ENCODE measurements around the gene EPHA10. TPM values are rescaled to one million over a fixed set of nuclear protein-coding genes. Genes with fewer than 3 reads are reported as not detected.

The EPHA10 gene
- total RNA-seq, 1 donor from 2014 or later: 0.05 TPM

- Mint-ChIP-seq H3K27me3 (ENCODE audit: insufficient read depth) (peaks cover 57% of the 10 kb centered on the region), H3K9me3 (no peaks in the 10 kb centered on the region), H3K27ac (no peak overlapping the region), H3K36me3 (ENCODE audit: low read depth) (peaks cover 2% of the 10 kb centered on the region), H3K4me1 (ENCODE audit: low read depth) (peaks cover 12% of the 10 kb centered on the region), H3K4me3 (no peak overlapping the region)
- intact Hi-C loops (cut with micrococcal nuclease): no loop called here
- DNase-seq (ENCODE audit: low spot score): no peak
Measured at GRCh38 chr1:37763791-37764413, 1.0 kb downstream of the EPHA10 start.

DNA sequence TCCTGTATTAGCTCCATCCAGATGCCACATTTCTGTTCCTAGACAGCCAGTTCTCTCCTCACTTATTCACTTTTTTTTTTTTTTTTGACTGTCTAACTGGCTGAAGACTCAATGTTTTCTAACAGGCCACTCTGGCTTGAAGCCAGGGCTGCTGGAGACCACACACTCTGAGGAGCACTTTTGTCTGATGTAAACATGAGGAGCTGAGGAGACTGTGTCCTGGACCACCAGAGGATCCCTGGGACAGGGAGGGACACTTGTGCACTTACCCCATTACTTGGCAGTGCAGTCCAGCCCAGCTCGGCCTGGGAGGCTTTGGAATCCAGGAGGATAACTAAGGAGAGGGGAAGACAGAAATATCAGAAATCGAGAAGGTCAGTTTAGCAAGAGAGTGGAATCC is 2.4 kb downstream of the EPHA10 start:
- Mint-ChIP-seq H3K27me3 (ENCODE audit: insufficient read depth) (peaks cover 51% of the 10 kb centered on the region), H3K27ac (no peak overlapping the region), H3K9me3 (no peaks in the 10 kb centered on the region), H3K36me3 (ENCODE audit: low read depth) (peaks cover 2% of the 10 kb centered on the region), H3K4me1 (ENCODE audit: low read depth) (peaks cover 12% of the 10 kb centered on the region), H3K4me3 (no peak overlapping the region)
- no peak for DNase-seq (ENCODE audit: low spot score)
- intact Hi-C loops (cut with micrococcal nuclease): no loop called here

DNA sequence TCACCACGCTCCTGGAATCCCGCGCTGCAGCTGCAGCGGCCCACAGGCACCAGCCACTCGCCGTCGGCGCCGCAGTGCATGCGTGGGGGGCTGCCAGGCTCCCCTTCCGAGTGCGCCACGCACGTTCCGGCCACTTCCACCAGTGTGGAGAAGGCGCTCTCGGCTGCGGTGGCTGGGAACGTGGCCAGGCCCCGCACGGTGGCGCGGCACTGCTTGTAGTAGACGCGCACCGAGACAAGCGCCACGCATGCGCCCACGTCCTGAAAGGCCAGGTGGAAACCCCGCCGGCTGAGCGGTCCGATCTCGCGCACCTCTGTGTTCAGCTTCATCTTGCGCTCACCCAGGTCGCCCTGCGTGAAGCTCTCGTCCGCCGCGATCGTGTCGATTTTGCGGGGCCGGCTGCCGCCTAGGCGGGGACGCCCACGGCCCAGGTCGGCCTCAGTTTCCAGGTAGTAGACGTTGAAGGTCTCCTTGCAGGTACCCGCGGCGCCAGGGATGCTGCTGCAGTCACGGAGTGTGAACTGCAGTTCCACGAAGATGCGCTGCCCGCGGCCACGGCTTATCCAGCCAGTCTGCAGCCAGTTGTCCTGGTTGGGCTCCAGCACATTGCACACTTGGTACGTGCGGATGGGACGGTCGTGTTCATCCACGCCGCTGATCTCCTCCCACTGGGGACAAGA is 3.4 kb downstream of the EPHA10 start:
- DNase-seq (ENCODE audit: low spot score): no peak
- no peak overlapping the region for H3K27ac Mint-ChIP-seq
- peaks cover 11% of the 10 kb centered on the region for H3K4me1 Mint-ChIP-seq (ENCODE audit: low read depth)
- H3K27me3 Mint-ChIP-seq (ENCODE audit: insufficient read depth): peaks cover 42% of the 10 kb centered on the region
- H3K4me3 Mint-ChIP-seq: no peak overlapping the region
- intact Hi-C loops (cut with micrococcal nuclease): no loop called here
- H3K36me3 Mint-ChIP-seq (ENCODE audit: low read depth): peaks cover 2% of the 10 kb centered on the region
- H3K9me3 Mint-ChIP-seq: no peaks in the 10 kb centered on the region

- no peak overlapping the region for H3K4me3 Mint-ChIP-seq
- no peaks in the 10 kb centered on the region for H3K9me3 Mint-ChIP-seq
- H3K4me1 Mint-ChIP-seq (ENCODE audit: low read depth): peaks cover 8% of the 10 kb centered on the region
- no peak overlapping the region for H3K27ac Mint-ChIP-seq
- H3K36me3 Mint-ChIP-seq (ENCODE audit: low read depth): peaks cover 2% of the 10 kb centered on the region
- H3K27me3 Mint-ChIP-seq (ENCODE audit: insufficient read depth): peaks cover 31% of the 10 kb centered on the region
- no peak for DNase-seq (ENCODE audit: low spot score)
- intact Hi-C loops (cut with micrococcal nuclease): no loop called here
Measured at GRCh38 chr1:37759451-37759850, 5.5 kb downstream of the EPHA10 start.

DNA sequence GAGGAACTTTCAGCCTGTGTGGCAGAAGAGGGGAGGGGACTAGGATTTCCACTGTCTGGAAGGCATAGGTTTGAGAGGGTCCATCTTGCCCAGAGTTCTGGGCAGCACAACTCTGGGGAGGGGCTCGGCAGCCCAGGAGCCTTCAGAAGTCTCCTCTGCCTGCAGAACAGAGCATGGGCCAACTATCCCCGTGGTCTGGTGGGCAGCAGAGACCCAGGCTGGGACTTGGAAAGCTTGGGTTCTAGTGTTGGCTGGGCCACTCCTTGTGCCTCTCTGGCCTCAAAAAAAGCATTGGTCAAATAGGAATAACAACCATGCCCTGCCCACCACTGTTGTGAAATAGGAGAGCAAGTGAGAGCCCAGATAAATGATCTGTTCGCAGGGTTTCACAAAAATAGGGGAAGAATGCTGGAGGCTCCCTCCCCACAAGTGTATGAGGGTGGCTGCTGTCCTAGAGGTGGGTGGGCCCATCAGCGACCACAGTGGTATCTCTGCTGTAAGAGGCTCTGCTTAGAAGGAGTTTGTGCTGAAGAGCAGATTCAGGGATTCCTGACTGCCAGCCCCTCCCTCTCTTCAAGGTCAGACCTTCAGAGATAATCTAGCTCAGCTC is 8.9 kb downstream of the EPHA10 start:
- peaks cover 8% of the 10 kb centered on the region for H3K4me1 Mint-ChIP-seq (ENCODE audit: low read depth)
- H3K9me3 Mint-ChIP-seq: no peaks in the 10 kb centered on the region
- peaks cover 30% of the 10 kb centered on the region for H3K27me3 Mint-ChIP-seq (ENCODE audit: insufficient read depth)
- DNase-seq (ENCODE audit: low spot score): no peak
- no peak overlapping the region for H3K4me3 Mint-ChIP-seq
- H3K36me3 Mint-ChIP-seq (ENCODE audit: low read depth): no peaks in the 10 kb centered on the region
- no peak overlapping the region for H3K27ac Mint-ChIP-seq
- intact Hi-C loops (cut with micrococcal nuclease): no loop called here

DNA sequence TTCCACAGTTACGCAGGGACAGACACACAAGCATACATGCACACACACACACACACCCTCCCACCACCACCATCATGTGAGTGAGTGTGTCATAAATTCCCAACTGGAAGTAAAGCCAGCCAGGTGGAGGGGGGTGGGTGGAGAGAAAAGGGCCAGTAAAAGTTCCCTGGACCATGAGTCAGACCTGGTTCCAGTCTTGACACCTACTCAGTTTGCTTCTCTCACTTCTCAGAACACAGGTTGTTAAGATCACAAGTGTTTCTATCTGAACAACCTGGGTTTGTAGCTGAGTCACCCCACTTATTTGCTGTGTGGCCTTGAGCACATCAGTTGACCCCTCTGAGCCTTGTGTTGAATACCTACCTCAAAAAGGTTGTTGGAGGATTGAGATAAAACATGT is 9.6 kb downstream of the EPHA10 start:
- Mint-ChIP-seq H3K4me3 (no peak overlapping the region), H3K36me3 (ENCODE audit: low read depth) (no peaks in the 10 kb centered on the region), H3K27me3 (ENCODE audit: insufficient read depth) (peaks cover 34% of the 10 kb centered on the region), H3K4me1 (ENCODE audit: low read depth) (peaks cover 8% of the 10 kb centered on the region), H3K27ac (no peak overlapping the region), H3K9me3 (no peaks in the 10 kb centered on the region)
- no peak for DNase-seq (ENCODE audit: low spot score)
- intact Hi-C loops (cut with micrococcal nuclease): no loop called here

- H3K36me3 Mint-ChIP-seq (ENCODE audit: low read depth): no peaks in the 10 kb centered on the region
- no peak overlapping the region for H3K27ac Mint-ChIP-seq
- H3K9me3 Mint-ChIP-seq: no peaks in the 10 kb centered on the region
- intact Hi-C loops (cut with micrococcal nuclease): no loop called here
- no peak for DNase-seq (ENCODE audit: low spot score)
- H3K4me3 Mint-ChIP-seq: peak overlapping the region; percentile 68
- H3K27me3 Mint-ChIP-seq (ENCODE audit: insufficient read depth): peaks cover 37% of the 10 kb centered on the region
- H3K4me1 Mint-ChIP-seq (ENCODE audit: low read depth): peaks cover 8% of the 10 kb centered on the region
Measured at GRCh38 chr1:37753473-37754321, 11.2 kb downstream of the EPHA10 start.

- intact Hi-C loops (cut with micrococcal nuclease): no loop called here
- H3K4me3 Mint-ChIP-seq: peak overlapping the region; percentile 68
- no peaks in the 10 kb centered on the region for H3K36me3 Mint-ChIP-seq (ENCODE audit: low read depth)
- H3K4me1 Mint-ChIP-seq (ENCODE audit: low read depth): peaks cover 8% of the 10 kb centered on the region
- H3K27ac Mint-ChIP-seq: no peak overlapping the region
- peaks cover 37% of the 10 kb centered on the region for H3K27me3 Mint-ChIP-seq (ENCODE audit: insufficient read depth)
- DNase-seq (ENCODE audit: low spot score): no peak
- H3K9me3 Mint-ChIP-seq: no peaks in the 10 kb centered on the region
Measured at GRCh38 chr1:37752583-37753471, 12.1 kb downstream of the EPHA10 start.

GRCh38 chr1:37752213-37752582 is 12.7 kb downstream of the EPHA10 start:
- H3K4me1 Mint-ChIP-seq (ENCODE audit: low read depth): peaks cover 8% of the 10 kb centered on the region

GRCh38 chr1:37748565-37748964 is 16.4 kb downstream of the EPHA10 start:
- no peaks in the 10 kb centered on the region for H3K36me3 Mint-ChIP-seq (ENCODE audit: low read depth)
- H3K27ac Mint-ChIP-seq: no peak overlapping the region
- H3K4me3 Mint-ChIP-seq: no peak overlapping the region
- H3K9me3 Mint-ChIP-seq: peaks cover 4% of the 10 kb centered on the region
- no peaks in the 10 kb centered on the region for H3K4me1 Mint-ChIP-seq (ENCODE audit: low read depth)
- H3K27me3 Mint-ChIP-seq (ENCODE audit: insufficient read depth): peaks cover 27% of the 10 kb centered on the region
- DNase-seq (ENCODE audit: low spot score): no peak
- intact Hi-C loops (cut with micrococcal nuclease): no loop called here

More at GRCh38 chr1:37752213-37752582, 12.7 kb downstream of the EPHA10 start:
- intact Hi-C loops (cut with micrococcal nuclease): no loop called here
- H3K27me3 Mint-ChIP-seq (ENCODE audit: insufficient read depth): peaks cover 40% of the 10 kb centered on the region
- no peak overlapping the region for H3K27ac Mint-ChIP-seq
- no peak for DNase-seq (ENCODE audit: low spot score)
- H3K36me3 Mint-ChIP-seq (ENCODE audit: low read depth): no peaks in the 10 kb centered on the region
- peak overlapping the region; percentile 64 for H3K4me3 Mint-ChIP-seq
- H3K9me3 Mint-ChIP-seq: no peaks in the 10 kb centered on the region

- Mint-ChIP-seq H3K27me3 (ENCODE audit: insufficient read depth) (peaks cover 16% of the 10 kb centered on the region), H3K36me3 (ENCODE audit: low read depth) (no peaks in the 10 kb centered on the region), H3K4me3 (no peak overlapping the region), H3K4me1 (ENCODE audit: low read depth) (no peaks in the 10 kb centered on the region), H3K27ac (no peak overlapping the region), H3K9me3 (peaks cover 4% of the 10 kb centered on the region)
- intact Hi-C loops (cut with micrococcal nuclease): no loop called here
- no peak for DNase-seq (ENCODE audit: low spot score)
Measured at GRCh38 chr1:37746806-37747205, 18.1 kb downstream of the EPHA10 start.

DNA sequence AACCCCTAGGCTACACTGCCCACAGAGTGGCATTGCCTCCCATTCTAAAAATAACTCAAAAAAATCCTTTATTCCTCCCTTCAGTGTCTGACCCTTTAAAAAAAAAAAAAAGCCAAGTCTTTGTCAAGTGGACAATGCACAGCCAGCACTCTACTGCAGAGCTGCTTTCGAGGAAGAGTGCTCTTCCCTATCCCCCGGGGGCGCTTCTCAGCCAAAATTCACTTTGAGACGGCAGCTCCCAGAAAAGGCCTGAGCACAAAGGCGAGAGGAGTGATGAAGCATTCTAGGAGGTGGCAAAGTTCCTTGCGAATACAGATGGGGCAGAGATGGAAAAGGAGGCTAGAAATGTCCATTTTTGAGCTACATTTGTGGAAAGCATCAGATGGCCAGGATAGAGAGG is 23.3 kb downstream of the EPHA10 start:
- Mint-ChIP-seq H3K4me3 (no peak overlapping the region), H3K4me1 (ENCODE audit: low read depth) (no peaks in the 10 kb centered on the region), H3K9me3 (peaks cover 1% of the 10 kb centered on the region), H3K27ac (no peak overlapping the region), H3K27me3 (ENCODE audit: insufficient read depth) (peaks cover 6% of the 10 kb centered on the region), H3K36me3 (ENCODE audit: low read depth) (no peaks in the 10 kb centered on the region)
- no peak for DNase-seq (ENCODE audit: low spot score)
- intact Hi-C loops (cut with micrococcal nuclease): no loop called here

Data from activated T-helper 1 cell treated with anti-CD3 and anti-CD28 coated beads, Interleukin-12 subunit alpha, Interleukin-12 subunit beta, Interleukin-2, Interleukin-4 antibody, amounts not matched to agents 30 ng/mL and 10 ng/mL and 1 ng/mL, durations not matched to agents 14 hours and 24 hours and 36 hours (primary cell).